Measurements from ENCODE around the gene NUMA1.

DNA sequence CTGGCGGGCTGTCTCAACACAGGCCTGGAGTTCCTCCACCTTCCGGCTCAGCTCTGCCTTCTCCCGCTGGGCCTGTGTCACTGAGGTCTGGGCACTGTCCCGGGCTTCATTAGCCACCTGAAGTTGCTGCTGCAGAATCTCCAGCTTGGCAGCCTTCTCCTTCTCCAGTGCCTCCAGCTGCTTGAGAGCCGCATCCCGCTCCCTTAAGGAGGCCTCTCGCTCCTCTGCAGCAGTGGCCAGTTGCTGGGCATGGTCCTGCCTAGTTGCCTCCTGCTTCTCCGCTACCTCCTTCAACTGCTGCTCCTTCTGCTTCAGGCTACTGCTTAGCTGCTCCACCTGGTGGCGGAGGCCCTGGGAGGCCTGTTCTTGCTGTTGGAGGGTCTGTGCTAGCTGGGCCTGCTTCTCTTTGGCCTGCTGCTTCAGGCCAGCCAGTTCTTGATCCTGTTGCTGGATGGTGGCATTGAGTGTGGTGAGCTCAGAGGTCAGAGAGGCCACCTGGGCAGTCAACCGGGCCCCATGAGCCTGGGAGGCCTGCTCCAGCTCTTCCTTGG is 64.8 kb downstream of the NUMA1 start:
- TF ChIP-seq, protein P1, sequence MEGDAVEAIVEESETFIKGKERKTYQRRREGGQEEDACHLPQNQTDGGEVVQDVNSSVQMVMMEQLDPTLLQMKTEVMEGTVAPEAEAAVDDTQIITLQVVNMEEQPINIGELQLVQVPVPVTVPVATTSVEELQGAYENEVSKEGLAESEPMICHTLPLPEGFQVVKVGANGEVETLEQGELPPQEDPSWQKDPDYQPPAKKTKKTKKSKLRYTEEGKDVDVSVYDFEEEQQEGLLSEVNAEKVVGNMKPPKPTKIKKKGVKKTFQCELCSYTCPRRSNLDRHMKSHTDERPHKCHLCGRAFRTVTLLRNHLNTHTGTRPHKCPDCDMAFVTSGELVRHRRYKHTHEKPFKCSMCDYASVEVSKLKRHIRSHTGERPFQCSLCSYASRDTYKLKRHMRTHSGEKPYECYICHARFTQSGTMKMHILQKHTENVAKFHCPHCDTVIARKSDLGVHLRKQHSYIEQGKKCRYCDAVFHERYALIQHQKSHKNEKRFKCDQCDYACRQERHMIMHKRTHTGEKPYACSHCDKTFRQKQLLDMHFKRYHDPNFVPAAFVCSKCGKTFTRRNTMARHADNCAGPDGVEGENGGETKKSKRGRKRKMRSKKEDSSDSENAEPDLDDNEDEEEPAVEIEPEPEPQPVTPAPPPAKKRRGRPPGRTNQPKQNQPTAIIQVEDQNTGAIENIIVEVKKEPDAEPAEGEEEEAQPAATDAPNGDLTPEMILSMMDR (IDR thresholded peaks at IDR 0.05): peak; percentile 44; the same call in 1 of the 2 replicates
- no peak for TF ChIP-seq POLR2AphosphoS5 (IDR thresholded peaks at IDR 0.05; ENCODE audit: low read depth, low read length)
